GM18499 (cell line): ENCODE data around the gene NAV3.

Experiments used
- ATAC-seq: cut with Tn5 transposase; IDR thresholded peaks from one replicate; pipeline ENCODE4 v1.9.1; 2021; ENCODE audit warnings: moderate number of reproducible peaks; ENCODE audit not compliant: insufficient read depth, unreplicated experiment

The NAV3 gene

DNA sequence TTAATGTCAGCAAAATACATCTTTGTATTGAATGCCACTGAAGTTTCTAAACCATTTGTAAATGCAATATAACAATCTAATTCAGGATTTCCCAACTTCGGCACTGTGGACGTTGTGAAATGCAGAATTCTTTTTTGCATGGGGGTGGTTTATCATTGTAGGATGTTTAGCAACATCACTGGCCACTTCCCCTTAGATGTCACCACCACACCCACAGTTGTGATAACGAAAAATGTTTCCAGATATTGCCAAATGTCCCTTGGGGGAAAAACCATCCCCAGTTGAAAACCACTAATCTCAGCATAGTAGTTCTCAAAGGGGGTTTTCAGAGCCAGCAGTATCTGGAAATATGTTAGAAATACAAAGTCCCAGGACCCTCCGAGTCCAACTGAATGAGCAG lies 203.3 kb downstream of the NAV3 start:
- no peak for ATAC-seq

GRCh38 chr12:78035901-78036606 lies 205.4 kb downstream of the NAV3 start:
- ATAC-seq, result no peak

- no peak for ATAC-seq
Observed at GRCh38 chr12:78036874-78037273, 206.2 kb downstream of the NAV3 start.

GRCh38 chr12:78037707-78038106 lies 207.0 kb downstream of the NAV3 start:
- no peak for ATAC-seq

DNA sequence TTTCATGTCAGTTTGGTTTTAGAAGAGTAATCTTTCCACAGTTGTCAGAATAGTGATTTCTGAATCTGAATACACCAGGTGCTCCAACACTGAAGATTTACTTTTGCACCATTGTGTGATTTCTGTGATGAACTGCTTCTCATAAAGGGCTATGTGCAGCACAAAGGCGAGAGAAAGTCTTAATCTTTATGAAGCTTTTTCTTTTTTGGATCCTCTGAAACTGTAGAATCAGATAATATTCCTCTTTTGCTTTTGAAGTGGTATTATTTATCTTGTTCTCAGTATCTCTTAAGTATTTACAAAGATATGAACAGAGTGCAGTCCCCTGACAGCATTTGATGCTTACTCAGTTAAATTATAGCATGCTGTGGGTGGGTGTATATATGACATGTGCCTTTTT lies 207.8 kb downstream of the NAV3 start:
- no peak for ATAC-seq

DNA sequence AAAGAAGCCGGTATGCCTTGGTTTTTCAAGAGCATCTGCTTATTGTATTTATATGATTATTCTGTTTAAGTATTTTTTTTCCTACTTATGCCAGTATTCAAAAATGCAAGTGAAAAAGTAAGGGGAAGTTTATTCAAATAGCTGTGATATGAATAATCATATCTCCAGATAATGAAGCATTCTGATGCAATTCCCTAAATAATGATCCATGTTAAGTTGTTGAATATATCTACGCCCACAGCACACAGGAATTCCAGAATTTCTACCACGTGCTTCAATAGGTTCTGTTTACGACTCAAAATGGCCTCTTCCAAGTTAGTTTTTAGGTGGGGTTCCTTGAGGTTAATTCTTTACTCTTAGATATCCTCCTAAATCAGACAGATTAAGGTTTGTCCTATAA lies 208.3 kb downstream of the NAV3 start:
- no peak for ATAC-seq

- ATAC-seq, result no peak
Observed at GRCh38 chr12:78040111-78040510, 209.4 kb downstream of the NAV3 start.

GRCh38 chr12:78050790-78051189 lies 220.1 kb downstream of the NAV3 start:
- no peak for ATAC-seq

DNA sequence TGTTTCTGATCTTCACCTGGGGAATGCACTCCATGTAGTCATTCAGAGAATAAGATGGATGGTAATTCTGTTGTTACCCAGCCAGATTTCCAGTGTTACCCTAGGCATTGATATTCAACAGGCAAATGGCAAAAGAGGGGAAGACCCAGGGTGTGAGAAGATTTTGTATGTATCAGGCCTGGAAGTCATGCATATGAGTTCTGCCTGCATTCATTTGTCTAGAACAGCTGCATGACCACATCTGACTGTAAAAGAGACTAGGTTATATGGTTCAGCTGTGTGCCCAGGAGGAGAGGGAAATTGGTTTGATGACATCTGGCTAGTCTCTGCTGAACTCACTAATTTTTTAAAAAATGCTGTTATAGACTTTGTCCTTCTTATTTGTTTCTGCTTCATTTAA lies 224.9 kb downstream of the NAV3 start:
- no peak for ATAC-seq

GRCh38 chr12:78057075-78057474 lies 226.4 kb downstream of the NAV3 start:
- ATAC-seq, result no peak

DNA sequence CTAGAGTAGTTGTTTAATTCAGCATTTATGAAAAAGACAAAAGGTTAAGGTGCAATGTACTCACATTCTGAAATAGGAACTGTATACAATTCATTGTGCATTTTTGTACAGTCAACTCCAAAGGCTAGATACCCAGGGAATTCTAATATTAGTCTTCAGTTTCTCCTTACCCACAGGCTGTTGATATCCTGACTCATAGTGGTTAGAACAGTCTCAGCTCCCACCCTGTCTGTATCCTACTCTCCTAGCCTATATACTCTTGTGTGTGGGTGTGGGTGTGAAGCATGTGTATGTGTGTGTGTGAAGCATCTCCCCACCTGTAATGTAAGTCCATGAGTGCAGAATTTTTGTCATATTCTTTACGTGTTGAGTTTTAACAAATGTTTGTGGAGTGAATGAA lies 229.5 kb downstream of the NAV3 start:
- no peak for ATAC-seq

DNA sequence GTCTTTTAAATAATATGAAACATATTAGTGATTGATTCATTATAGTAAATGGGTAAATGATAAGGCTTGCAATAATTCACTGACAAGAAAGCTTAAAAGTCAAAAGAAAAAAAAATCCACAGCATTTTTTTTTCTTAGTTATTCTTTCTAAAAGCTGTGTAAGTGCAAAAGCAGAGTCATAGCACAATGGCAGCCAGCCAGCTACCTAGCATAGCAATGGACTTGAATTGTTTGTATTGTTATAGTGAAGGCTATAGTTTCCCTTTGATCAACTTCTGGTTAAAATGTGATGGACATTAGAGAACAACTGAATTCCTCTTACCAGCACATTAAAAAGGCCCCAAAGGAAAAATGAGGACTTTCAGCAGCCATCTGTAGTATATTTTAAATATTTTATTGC lies 232.1 kb downstream of the NAV3 start:
- ATAC-seq, result no peak

- no peak for ATAC-seq
Observed at GRCh38 chr12:78081590-78082314, 251.1 kb downstream of the NAV3 start.

DNA sequence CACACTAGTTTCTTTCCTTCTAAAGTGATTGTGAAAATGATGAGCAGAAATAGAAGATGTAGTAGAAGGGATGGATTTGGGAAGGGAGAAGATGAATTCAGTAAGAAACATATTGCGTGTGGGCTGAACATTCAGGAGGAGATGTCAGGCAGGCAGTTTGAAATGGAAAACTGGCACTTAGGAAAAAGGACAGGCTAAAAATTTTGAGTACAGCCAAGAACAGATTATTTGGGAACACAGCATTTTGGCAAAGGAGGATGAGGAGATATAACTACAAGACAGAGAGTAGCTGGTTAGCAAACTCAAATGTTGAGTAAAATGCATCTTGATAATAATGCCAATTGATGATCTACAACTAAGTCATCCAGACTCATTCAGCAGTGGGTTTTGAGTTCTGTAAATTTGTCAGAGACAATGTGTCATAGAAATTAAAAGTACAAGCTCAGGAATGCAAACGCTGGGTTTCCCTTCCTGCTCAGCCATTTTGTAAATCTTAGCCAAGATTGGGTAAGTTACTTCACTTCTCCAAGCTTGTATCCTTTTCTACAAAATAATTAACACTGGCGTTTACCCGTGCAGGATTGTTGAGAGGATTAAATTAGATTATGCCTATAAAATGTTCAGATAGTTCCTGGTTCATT lies 255.0 kb downstream of the NAV3 start:
- ATAC-seq, result no peak

GRCh38 chr12:78086553-78087362 lies 256.1 kb downstream of the NAV3 start:
- ATAC-seq, result no peak

DNA sequence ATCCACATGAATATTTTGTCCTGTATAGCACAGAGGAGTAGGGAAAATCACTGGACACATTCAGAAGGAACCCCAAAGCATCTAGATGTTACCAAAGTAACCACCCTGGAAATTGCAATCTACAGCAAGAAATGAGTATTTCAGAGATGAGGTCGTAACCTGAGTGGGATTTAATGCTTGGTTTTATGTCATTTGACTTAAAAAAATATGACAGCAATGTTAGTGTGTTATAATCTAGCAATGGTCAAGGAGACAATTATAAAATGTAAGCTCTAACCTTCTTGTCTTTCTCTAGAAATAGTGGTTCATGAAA lies 256.6 kb downstream of the NAV3 start:
- ATAC-seq, result no peak

DNA sequence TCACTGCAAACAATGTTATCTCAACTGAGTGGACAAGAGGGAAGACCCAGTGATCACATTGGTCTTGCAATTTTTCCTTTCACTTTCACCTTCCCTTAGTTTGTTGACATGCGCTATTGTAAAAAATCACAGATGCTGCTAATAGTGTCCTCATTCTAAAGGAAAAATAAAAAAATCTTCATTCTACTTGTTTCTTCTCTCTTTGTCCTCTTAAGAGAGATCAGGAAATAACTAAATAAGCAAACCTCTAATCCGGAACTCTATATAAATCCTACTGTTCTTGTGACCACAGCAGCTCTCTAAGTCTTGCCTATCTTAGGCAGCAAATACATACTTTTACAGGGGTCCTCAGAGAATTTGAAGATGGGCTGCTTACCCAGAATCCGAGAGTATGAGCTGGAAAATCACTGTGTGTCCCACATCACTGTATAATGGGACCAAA lies 257.7 kb downstream of the NAV3 start:
- ATAC-seq, result no peak

GRCh38 chr12:78090266-78090665 lies 259.6 kb downstream of the NAV3 start:
- ATAC-seq, result no peak

DNA sequence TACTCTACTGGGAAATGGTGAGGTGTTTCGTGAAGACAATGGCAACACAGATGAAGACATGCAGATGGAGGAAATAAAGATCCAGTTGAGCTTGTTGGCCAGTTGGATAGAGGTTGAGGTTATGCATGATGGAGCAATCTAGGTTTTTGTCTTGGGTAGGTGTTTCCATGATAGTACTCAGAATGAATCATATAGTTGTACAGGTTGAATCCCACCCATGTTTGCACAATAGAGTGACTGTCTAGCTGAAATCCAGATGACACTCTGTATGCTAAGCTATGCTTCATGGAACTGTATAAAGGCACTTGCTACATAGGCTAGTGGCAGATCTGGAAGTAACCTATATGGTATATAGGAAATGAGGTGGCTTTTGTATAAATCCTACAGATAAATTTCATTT lies 264.9 kb downstream of the NAV3 start:
- ATAC-seq, result no peak

- no peak for ATAC-seq
Observed at GRCh38 chr12:78096909-78097597, 266.4 kb downstream of the NAV3 start.
